Endothelial cell (in vitro differentiated cells): ENCODE measurements around the gene OXLD1. TPM values are rescaled to one million over a fixed set of nuclear protein-coding genes. Genes with fewer than 3 reads are reported as not detected.
A peak's percentile ranks its signal among the peaks of the same experiment; 100 is the strongest.
"Not testable (repeated sequence)": the region's sequence is repeated elsewhere in the genome, so short reads cannot be mapped to it uniquely, and the experiment has no call there.

Experiments used
- DNase-seq: peaks from one replicate; pipeline ENCODE4 v3.0.0; 2021; ENCODE audit warnings: low spot score
- H3K27ac Mint-ChIP-seq: one replicate; pipeline ENCODE4 v1.8.0; 2021; ENCODE audit warnings: mixed read lengths, inconsistent platforms; ENCODE audit not compliant: unreplicated experiment
- H3K27me3 Mint-ChIP-seq: one replicate; pipeline ENCODE4 v1.8.0; 2021; ENCODE audit warnings: mild to moderate bottlenecking, moderate library complexity, mixed read lengths, inconsistent platforms; ENCODE audit not compliant: unreplicated experiment
- H3K36me3 Mint-ChIP-seq: one replicate; pipeline ENCODE4 v1.8.0; 2021; ENCODE audit warnings: mild to moderate bottlenecking, low read depth, mixed read lengths, inconsistent platforms; ENCODE audit not compliant: unreplicated experiment
- H3K4me1 Mint-ChIP-seq: one replicate; pipeline ENCODE4 v1.8.0; 2021; ENCODE audit warnings: mild to moderate bottlenecking, mixed read lengths, inconsistent platforms; ENCODE audit not compliant: unreplicated experiment
- H3K4me3 Mint-ChIP-seq: one replicate; pipeline ENCODE4 v1.8.0; 2021; ENCODE audit warnings: mild to moderate bottlenecking, mixed read lengths, inconsistent platforms; ENCODE audit not compliant: unreplicated experiment
- H3K9me3 Mint-ChIP-seq: one replicate; pipeline ENCODE4 v1.8.0; 2021; ENCODE audit warnings: mixed read lengths, inconsistent platforms; ENCODE audit not compliant: unreplicated experiment
- total RNA-seq: library from RNA; stranded (reverse); fragmentation: NEBNext Ultra II Directional; extraction: Animal tissue kit (Norgen Biotek cat#: 25700); gene quantifications from one replicate; pipeline ENCODE4 v1.2.1, GENCODE V29; 2021; ENCODE audit not compliant: unreplicated experiment
- TF ChIP-seq, protein P1 (sequence below): fragments of 200-600 bp; sonication (generic); IDR thresholded peaks from one replicate; pipeline ENCODE4 v1.5.0; 2021; ENCODE audit warnings: antibody characterized with exemption; ENCODE audit not compliant: unreplicated experiment

OXLD1 gene
- total RNA-seq, 1 donor from 2014 or later: 22.4 TPM

DNA sequence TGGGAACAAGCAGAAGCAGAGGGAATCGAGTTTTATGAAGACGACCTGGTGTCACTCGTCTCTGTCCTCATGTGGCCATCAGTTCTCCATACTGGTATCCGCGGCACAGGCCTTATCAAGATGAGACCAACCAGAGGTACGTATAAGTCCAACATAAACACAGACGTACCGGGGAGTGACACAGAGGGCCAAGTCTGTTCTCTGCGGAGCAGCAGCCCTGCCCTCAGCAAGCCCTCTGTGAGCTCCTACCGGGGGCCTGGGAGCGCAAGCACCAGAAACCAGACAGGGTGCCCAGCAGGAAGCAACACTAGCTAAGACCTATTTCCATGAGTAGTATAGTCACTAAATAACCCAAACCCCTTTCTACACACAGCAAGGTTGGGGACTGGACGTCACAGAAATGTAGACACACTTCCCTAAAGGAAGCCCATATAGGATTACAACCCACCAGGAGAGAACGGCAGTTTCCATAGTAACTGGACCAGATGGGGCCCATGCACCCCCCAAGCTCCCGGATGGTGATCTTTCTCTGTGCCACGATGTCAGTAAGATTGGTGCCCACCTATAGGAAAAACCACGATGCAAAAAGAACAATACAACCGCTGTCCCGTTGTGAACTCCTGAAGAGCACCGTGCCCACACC is 16.3 kb upstream of the OXLD1 start:
- H3K9me3 Mint-ChIP-seq: no peaks in the 10 kb centered on the region
- peak overlapping the region; percentile 98 for H3K4me3 Mint-ChIP-seq
- TF ChIP-seq, protein P1, sequence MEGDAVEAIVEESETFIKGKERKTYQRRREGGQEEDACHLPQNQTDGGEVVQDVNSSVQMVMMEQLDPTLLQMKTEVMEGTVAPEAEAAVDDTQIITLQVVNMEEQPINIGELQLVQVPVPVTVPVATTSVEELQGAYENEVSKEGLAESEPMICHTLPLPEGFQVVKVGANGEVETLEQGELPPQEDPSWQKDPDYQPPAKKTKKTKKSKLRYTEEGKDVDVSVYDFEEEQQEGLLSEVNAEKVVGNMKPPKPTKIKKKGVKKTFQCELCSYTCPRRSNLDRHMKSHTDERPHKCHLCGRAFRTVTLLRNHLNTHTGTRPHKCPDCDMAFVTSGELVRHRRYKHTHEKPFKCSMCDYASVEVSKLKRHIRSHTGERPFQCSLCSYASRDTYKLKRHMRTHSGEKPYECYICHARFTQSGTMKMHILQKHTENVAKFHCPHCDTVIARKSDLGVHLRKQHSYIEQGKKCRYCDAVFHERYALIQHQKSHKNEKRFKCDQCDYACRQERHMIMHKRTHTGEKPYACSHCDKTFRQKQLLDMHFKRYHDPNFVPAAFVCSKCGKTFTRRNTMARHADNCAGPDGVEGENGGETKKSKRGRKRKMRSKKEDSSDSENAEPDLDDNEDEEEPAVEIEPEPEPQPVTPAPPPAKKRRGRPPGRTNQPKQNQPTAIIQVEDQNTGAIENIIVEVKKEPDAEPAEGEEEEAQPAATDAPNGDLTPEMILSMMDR: no peak
- DNase-seq: no peak
- peaks cover 19% of the 10 kb centered on the region for H3K36me3 Mint-ChIP-seq
- H3K4me1 Mint-ChIP-seq: peaks cover 21% of the 10 kb centered on the region
- H3K27me3 Mint-ChIP-seq: peaks cover 10% of the 10 kb centered on the region
- peak overlapping the region; percentile 94 for H3K27ac Mint-ChIP-seq

- Mint-ChIP-seq H3K4me1 (peaks cover 21% of the 10 kb centered on the region), H3K4me3 (peak overlapping the region; percentile 21), H3K36me3 (peaks cover 11% of the 10 kb centered on the region), H3K27ac (peak overlapping the region; percentile 30), H3K27me3 (peaks cover 3% of the 10 kb centered on the region), H3K9me3 (no peaks in the 10 kb centered on the region)
- TF ChIP-seq, protein P1: no peak
- no peak for DNase-seq
Observed at GRCh38 chr17:81681672-81682071, 15.3 kb upstream of the OXLD1 start.

- no peak overlapping the region for H3K27ac Mint-ChIP-seq
- H3K4me1 Mint-ChIP-seq: peaks cover 18% of the 10 kb centered on the region
- no peak overlapping the region for H3K4me3 Mint-ChIP-seq
- TF ChIP-seq, protein P1: no peak
- DNase-seq: no peak
- H3K27me3 Mint-ChIP-seq: peaks cover 8% of the 10 kb centered on the region
- peaks cover 3% of the 10 kb centered on the region for H3K36me3 Mint-ChIP-seq
- no peaks in the 10 kb centered on the region for H3K9me3 Mint-ChIP-seq
Observed at GRCh38 chr17:81680150-81680549, 13.7 kb upstream of the OXLD1 start.

- Mint-ChIP-seq H3K4me1 (no peaks in the 10 kb centered on the region), H3K27ac (no peak overlapping the region), H3K36me3 (peaks cover 4% of the 10 kb centered on the region), H3K9me3 (no peaks in the 10 kb centered on the region), H3K4me3 (no peak overlapping the region), H3K27me3 (peaks cover 5% of the 10 kb centered on the region)
- DNase-seq: no peak
- TF ChIP-seq, protein P1: no peak
Observed at GRCh38 chr17:81676906-81677305, 10.5 kb upstream of the OXLD1 start.

DNA sequence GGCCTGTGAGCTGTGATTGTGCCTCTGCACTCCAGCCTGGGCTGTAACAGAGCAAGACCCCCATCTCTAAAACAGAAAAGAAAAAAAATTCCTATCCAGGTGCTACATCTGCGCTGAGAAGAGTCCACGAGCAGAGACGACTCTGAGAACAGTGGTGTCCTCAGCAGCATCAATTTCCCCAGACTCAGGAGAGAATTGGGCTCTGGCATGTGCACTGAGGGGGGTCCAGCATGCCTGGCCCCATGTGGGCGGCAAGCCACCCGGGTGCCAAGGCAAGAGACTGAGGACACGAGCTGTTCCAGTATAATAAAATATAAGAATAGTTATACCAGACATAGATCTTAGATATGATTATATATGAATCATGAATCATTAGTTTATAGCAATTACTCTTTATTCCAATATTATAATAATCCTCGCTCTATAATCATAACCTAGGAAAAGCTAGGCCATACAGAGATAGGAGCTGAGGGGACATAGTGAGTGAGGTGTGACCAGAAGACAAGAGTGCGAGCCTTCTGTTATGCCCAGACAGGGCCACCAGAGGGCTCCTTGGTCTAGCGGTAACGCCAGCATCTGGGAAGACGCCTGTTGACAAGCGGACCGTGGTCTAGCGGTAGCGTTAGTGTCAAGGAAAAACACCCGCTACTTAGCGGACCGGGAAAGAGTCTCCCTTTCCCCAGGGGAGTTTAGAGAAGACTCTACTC is 9.3 kb upstream of the OXLD1 start:
- not testable (repeated sequence) for H3K4me1 Mint-ChIP-seq, H3K4me3 Mint-ChIP-seq, H3K9me3 Mint-ChIP-seq, H3K27me3 Mint-ChIP-seq
- H3K27ac Mint-ChIP-seq: peak overlapping the region; percentile 42
- H3K36me3 Mint-ChIP-seq: peaks cover 13% of the 10 kb centered on the region
- peak; percentile 29 for DNase-seq
- TF ChIP-seq, protein P1: peak; percentile 46
